ENCODE measurements around the gene ZNF892.
A peak's percentile ranks its signal among the peaks of the same experiment; 100 is the strongest.
"Not testable (repeated sequence)": the region's sequence is repeated elsewhere in the genome, so short reads cannot be mapped to it uniquely, and the experiment has no call there.

ZNF892 gene

GRCh38 chr2:95207111-95207961, at the start of gene ZNF892:
Gene ZNF892, plus strand, starts transcription at chr2:95207521. Its CDS starts 295 bp downstream, at chr2:95207816.
- DNase-seq, result peak; percentile 79

DNA sequence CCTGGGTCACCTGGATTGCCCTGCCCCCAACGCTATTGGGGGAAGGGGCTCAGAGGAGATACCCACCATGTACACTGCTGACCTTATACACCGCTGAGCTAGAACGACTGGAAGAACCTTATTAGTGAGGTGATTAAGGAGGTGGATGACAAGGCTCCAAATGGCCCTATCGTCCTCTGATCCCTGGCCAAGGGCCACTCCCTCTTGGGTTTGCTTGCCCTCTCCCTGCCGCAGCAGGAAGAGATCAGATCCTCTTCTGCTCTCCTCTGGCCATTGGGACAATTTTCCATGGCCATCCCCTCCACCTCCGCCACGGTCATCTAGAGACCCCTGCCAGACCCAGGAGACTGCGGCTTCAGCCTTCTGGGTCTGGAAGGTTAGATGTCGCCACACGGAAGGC, 48.9 kb upstream of the ZNF892 start:
- DNase-seq, result no peak

GRCh38 chr2:95158891-95159619, 48.3 kb upstream of the ZNF892 start:
- no peak for DNase-seq

DNA sequence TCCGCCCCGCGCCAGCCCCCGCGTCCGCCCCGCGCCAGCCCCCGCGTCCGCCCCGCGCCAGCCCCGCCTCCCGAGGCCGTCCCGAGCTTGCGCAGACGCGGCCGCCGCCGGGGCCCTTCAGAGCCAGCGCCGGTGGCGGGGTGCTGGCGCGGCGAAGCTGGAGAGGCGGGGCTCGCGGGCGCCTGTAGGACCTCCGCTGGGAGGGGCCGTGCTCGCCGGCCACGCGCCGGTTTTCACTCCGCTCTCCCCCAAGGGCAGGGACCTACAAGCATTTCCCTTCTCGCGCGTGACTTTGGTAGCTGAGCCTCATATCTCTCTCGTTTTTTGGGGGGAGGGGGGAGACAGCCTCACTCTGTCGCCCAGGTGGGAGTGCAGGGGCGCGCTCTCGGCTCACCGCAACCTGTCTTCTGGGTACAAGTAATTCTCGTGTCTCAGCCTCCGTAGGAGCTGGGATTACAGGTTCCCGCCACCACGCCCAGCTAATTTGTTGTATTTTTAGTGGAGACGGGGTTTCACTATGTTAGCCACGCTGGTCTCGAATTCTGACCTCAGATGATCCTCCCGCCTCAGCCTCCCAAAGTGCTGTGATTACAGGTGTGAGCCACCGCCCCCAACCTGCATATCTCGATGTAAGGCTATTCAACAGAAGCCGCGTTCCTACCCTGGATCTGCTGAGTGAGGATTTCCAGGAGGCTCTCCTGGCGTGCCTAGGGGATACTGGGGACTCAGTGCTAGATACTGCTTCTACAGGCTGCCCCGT, 47.5 kb upstream of the ZNF892 start, which contains the start of gene ZNF514:
TSS of gene ZNF514 (minus strand) at position 159 of the 760 bp plus-strand sequence. CDS start 6,595 bp downstream, outside the sequence.
- peak; percentile 35 for DNase-seq

- no peak for DNase-seq
Measured at GRCh38 chr2:95165030-95165370, 42.3 kb upstream of the ZNF892 start.

DNA sequence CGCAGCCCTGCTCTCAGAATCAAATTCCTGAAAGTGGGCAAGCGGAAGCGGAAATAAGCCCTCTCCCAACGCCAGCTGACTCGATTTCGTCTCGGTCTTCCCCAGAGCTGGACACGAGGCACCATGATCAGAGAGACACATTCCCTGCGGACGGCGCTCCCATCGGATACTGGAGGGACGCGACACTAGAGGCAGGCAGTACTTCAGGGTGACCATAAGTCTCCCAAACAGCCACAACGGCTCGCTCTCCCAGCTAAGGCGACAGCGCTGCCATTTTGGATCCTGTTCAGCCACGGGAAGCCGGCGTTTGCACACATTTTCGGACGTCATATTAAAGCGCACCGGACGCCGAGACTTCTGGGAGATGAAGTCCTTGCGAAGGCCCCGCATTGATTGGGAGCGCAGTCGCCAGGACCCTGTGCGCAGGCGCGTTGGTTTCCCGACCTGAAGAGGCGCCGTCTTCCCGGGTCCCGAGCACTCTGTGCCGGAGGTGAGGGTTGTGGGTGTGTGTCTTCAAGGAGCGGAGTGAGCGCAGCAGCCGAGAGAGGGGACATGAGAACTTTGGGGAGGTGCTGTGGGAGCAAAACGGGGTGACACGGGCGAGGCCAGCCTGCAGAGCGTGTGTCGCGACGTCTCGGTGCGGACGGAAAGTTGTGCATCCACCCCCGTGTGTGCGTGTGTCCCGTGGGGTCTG, 41.8 kb upstream of the ZNF892 start, which contains the start of gene ZNF2:
TSS of gene ZNF2 (plus strand) at position 439 of the 694 bp plus-strand sequence. CDS start 10,418 bp downstream, outside the sequence.
- DNase-seq, result peak; percentile 97

DNA sequence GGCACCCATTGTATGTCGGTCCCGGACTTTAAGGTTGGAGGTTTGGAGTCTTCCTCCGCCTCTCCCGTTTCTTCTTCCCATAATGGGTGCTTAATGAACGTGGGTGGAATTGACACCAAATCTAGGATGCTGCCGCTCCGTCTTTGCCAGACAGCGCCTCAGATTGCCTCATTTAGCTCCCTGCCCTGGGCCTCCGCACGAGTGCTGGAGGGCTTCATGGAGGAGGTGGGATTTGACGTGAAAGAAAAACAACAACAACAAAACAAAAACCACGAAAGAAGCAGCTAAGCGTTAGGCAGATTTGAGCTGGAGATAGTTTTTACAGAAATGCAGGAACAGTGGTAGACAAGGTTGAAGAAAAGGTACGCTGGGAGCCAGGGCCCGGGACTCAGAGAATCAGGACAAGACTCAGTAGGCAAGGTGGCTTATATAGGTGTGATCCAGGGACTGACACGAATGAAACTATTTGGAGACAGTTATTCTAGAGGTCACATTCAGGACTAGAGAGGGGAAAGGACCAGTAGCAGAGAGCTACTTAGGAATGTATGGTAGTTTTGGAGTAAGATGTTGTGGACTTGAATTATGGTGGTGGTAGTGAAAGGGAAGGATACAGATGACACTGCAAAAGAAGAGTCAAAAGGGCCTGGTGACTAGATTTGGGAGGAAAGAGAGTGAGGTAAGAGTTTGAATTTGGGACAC, 41.1 kb upstream of the ZNF892 start:
- DNase-seq, result no peak

DNA sequence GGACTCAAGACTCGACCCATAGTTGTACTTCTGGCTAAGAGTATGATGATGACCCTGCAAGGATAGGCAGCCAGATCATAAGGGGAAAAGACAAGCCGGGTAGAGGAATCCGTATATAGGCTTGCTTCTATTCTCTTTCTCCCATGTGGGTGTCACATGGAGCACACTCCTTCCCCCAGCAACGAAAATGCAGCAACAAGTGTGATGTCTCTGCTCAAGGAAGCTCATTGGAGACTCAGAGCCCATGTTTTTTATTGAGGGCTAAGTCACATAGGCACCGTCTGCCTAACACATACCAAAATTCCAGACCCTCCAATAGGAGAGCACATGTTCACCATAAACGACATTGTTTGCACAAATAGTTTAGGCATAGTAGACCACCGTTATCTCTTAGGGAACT, 35.4 kb upstream of the ZNF892 start:
- no peak for DNase-seq

DNA sequence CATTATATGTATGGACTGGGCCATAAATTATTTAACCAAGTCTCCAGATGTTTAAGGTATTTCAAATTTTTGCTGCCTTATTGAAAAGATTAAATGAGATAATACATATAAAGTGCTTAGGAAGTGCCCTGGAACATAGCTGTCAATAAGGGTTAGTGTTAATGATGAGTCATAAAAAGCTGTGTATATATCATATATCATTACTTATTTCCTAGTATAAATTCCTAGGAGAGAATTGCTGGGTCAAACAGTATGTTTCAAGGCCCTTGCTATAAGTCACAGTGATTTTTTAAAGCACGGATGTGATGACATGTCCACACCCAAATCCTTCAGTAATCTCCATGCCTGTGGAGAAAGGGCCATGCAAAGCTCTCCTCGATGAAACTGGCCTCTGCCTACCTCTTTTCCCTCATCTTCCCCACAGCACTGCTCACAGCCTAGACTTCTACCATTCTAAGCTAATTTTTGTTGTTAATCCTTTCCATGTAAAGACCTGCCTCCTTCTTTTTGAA, 33.2 kb upstream of the ZNF892 start:
- no peak for DNase-seq

- no peak for DNase-seq
Measured at GRCh38 chr2:95179451-95179850, 27.9 kb upstream of the ZNF892 start.

GRCh38 chr2:95181774-95182173, 25.5 kb upstream of the ZNF892 start:
- DNase-seq, result no peak

DNA sequence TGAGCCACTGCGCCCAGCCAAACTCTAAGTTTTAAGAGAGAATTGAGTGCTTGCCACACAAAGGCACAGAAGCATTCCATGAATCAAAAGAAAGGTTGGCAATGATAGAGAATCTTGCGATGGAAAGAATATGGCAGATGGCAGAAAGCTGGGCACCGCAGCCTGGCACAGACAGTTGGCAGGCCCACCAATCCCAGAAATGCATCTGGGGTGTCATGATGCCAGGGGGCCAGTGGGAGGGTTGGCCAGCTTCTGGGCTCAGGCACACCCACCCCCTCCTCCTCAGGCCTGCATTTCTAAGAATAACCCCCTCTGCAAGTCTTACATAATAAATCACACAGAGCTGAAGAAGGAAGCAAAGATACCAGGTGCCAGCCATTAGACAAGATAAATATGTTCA, 22.1 kb upstream of the ZNF892 start:
- no peak for DNase-seq

- DNase-seq, result no peak
Measured at GRCh38 chr2:95185973-95186372, 21.3 kb upstream of the ZNF892 start.

- DNase-seq, result not testable (repeated sequence)
Measured at GRCh38 chr2:95192956-95193355, 14.4 kb upstream of the ZNF892 start.

- no peak for DNase-seq
Measured at GRCh38 chr2:95203911-95204310, 3.4 kb upstream of the ZNF892 start.

DNA sequence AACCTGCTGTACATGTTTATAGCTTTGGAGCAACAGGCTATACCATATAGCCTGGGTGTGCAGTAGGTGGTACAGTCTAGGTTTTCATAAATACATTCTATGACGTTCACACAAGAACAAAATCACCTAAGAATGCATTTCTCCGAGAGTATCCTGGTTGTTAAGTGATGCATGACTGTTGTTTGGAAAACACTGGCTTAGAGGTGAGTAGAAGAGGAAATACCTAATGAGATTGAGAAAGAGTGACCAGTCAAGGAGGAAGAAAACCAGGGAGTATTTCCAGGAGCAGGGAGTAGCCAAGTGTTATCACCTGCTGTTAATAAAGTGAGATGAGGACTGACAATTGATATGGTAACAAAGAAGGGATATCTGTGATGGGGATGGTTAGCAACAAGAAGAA, 2.9 kb upstream of the ZNF892 start:
- DNase-seq, result no peak

DNA sequence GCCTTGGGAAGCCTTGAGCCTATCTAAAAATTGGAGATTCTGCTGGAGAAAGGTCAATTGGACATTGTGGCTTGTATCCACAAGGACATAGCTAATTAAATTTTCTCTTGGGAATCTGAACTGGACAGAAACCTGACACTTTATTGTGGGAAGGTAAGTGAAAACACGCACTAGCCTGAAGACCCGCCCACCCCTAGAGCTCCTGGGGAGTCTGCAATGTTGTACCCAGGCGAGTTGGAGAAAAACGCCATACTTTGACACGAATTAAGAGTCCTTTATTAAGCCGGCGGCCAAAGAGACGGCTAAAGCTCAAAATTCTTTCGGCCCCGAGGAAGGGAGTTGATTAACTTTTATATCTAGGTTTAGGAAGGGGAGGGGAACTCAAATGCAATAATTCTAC, 1.2 kb upstream of the ZNF892 start:
- DNase-seq, result no peak

DNA sequence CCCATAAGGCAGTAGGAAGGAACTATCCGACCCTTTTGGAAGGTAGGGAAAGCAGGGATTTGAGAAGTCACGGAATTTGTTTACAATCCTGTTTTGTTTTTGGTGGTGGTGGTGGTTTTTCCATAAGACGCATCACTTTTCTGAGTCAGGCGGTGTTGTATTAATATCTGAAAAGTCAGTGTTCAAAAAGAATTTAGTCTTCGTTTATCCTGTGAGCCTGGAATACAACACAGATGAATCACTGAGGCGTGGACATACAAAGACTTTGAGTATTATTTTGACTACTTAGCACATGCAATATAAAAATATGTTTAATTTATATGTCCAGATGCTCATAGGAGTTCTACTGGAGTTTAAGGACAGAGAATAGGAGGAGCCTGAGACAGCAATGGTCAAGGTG, 785 bp downstream of the ZNF892 start:
- no peak for DNase-seq

DNA sequence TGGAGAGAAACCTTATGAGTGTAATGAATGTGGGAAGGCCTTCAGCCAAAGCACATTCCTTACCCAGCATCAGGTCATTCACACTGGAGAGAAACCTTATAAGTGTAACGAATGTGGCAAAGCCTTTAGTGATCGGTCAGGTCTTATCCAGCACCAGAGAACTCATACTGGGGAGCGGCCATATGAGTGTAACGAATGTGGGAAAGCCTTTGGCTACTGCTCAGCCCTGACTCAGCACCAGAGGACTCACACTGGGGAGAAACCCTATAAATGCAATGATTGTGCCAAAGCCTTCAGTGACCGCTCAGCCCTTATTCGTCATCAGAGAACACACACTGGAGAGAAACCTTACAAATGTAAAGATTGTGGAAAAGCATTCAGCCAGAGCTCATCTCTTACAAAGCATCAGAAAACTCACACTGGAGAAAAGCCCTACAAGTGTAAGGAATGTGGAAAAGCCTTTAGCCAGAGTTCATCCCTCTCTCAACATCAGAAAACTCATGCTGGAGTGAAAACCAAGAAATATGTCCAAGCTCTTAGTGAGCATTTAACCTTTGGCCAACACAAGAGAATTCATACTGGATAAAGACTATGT, 7.8 kb downstream of the ZNF892 start:
- DNase-seq, result no peak

- DNase-seq, result no peak
Measured at GRCh38 chr2:95220449-95220848, 13.1 kb downstream of the ZNF892 start.

GRCh38 chr2:95225658-95226057, 18.3 kb downstream of the ZNF892 start:
- DNase-seq, result no peak
